Left lung (tissue), 10 donors: ENCODE measurements around the gene PTPRT. TPM values are rescaled to one million over a fixed set of nuclear protein-coding genes. Genes with fewer than 3 reads are reported as not detected.
A peak's percentile ranks its signal among the peaks of the same experiment; 100 is the strongest.

ENCODE experiments used
- ATAC-seq: fragments of 200-7000 bp; cut with Tn5 transposase; one replicate; pipeline ENCODE4 v1.9.1; 2020; ENCODE audit warnings: moderate library complexity
- DNase-seq, 4 donors: peaks; one replicate each; pipeline ENCODE4 v3.0.0-alpha.2; 2013 to 2020
- H3K27ac ChIP-seq, 2 donors: fragments of 200-600 bp; sonication (generic) in 1 of 2; one replicate each; pipeline versions ENCODE4 v1.5.0 to v1.8.0; 2020 to 2021
- H3K27me3 ChIP-seq, 2 donors: fragments of 200-600 bp; sonication (generic) in 1 of 2; one replicate each; pipeline versions ENCODE4 v1.5.0 to v1.8.0; 2020 to 2021
- H3K36me3 ChIP-seq, 2 donors: fragments of 200-600 bp; sonication (generic) in 1 of 2; one replicate each; pipeline versions ENCODE4 v1.5.0 to v1.8.0; 2020 to 2021
- H3K4me1 ChIP-seq, 2 donors: fragments of 200-600 bp; one replicate each; pipeline ENCODE4 v1.8.0; 2021
- H3K4me3 ChIP-seq, 2 donors: fragments of 200-600 bp; sonication (generic) in 1 of 2; one replicate each; pipeline versions ENCODE4 v1.5.0 to v1.8.0; 2020 to 2021; ENCODE audit warnings: mild to moderate bottlenecking in 1 of 2
- H3K9me3 ChIP-seq, 2 donors: fragments of 200-600 bp; sonication (generic) in 1 of 2; one replicate each; pipeline versions ENCODE4 v1.5.0 to v1.8.0; 2020 to 2021
- intact Hi-C, 2 donors: fragments of 100-400 bp; cut with DNase I; formaldehyde crosslinking; loops; one replicate each; pipeline versions ENCODE4 v1.11.2 to v1.14.2; 2022
- polyA plus RNA-seq, 6 donors: library from polyadenylated mRNA; unstranded; fragments of 120-200 nt; gene quantifications; one replicate each; pipeline ENCODE4 v1.2.1, GENCODE V29; 2013; ENCODE audit not compliant: insufficient read length in 6 of 6
- total RNA-seq, 2 donors: library from RNA; stranded (reverse); fragmentation: NEBNext Ultra II Directional; extraction: Animal tissue kit (Norgen Biotek cat#: 25700); gene quantifications; one replicate each; pipeline ENCODE4 v1.2.1, GENCODE V29; 2021
- TF ChIP-seq, protein P1 (sequence below), 2 donors: fragments of 200-600 bp; sonication (generic) in 1 of 2; IDR thresholded peaks; one replicate each; pipeline versions ENCODE4 v1.5.0 to v1.8.0; 2021; ENCODE audit warnings: antibody characterized with exemption in 2 of 2
- donor health status: DM: no; HTN: yes; CAD: no.
- donor health status: DM: no; HTN: no; CAD: no.

Gene PTPRT
- total and polyA plus RNA-seq, 8 donors, result 0.15 to 2.9 (median 1.4) TPM

DNA sequence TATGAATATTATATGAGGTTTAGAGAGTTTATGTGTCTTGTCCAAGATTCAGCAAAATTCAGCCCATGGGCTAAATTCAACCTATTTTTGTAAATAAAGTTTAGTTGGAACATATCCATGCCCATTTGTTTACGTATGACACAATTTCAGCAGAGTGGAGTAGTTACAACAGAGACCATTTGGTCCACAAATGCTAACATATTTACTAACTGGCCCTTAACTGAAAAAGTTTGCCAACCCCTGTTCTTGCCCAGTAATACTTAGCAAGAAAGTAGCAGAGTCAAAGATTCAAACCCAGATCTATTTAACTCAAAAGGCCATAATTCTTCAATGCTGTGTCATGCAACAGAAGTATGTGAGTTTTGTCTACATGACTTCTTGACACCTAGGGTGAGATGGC lies 561.0 kb downstream of the PTPRT start:
- Histone ChIP-seq H3K9me3 (no peaks in the 10 kb centered on the region), H3K27ac (no peak overlapping the region), H3K4me3 (no peak overlapping the region), H3K36me3 (no peaks in the 10 kb centered on the region), H3K4me1 (no peaks in the 10 kb centered on the region), H3K27me3 (no peaks in the 10 kb centered on the region)
- TF ChIP-seq, protein P1, sequence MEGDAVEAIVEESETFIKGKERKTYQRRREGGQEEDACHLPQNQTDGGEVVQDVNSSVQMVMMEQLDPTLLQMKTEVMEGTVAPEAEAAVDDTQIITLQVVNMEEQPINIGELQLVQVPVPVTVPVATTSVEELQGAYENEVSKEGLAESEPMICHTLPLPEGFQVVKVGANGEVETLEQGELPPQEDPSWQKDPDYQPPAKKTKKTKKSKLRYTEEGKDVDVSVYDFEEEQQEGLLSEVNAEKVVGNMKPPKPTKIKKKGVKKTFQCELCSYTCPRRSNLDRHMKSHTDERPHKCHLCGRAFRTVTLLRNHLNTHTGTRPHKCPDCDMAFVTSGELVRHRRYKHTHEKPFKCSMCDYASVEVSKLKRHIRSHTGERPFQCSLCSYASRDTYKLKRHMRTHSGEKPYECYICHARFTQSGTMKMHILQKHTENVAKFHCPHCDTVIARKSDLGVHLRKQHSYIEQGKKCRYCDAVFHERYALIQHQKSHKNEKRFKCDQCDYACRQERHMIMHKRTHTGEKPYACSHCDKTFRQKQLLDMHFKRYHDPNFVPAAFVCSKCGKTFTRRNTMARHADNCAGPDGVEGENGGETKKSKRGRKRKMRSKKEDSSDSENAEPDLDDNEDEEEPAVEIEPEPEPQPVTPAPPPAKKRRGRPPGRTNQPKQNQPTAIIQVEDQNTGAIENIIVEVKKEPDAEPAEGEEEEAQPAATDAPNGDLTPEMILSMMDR (IDR thresholded peaks at IDR 0.05), result no peak
- DNase-seq, result no peak
- intact Hi-C loops, result no loop called here
- ATAC-seq, result peak; percentile 47

DNA sequence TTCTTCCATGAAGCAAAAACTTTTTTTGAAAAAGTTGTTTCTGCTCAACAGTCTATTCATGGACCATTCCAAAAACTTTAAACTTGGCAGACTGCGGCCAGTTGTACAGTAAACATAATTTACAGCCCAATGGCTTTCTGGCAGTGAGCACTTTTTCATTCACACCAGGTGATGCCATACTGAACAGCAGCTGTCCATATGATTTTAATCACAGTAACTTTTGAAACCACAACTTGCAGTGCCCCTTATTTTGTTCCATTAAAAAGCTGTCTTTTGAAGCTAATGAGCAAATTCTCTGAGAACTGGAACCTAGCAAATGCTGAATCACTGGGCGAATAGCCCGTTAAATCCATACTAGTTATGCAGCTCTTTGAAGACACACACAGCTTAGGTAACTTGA lies 576.6 kb downstream of the PTPRT start:
- ATAC-seq, result no peak
- TF ChIP-seq, protein P1 (IDR thresholded peaks at IDR 0.05), result no peak
- H3K4me1 ChIP-seq, result no peaks in the 10 kb centered on the region
- H3K9me3 ChIP-seq, result no peaks in the 10 kb centered on the region
- no peak overlapping the region for H3K4me3 ChIP-seq
- peak in 1 of 4 donors; percentile 67 for DNase-seq
- H3K36me3 ChIP-seq, result no peaks in the 10 kb centered on the region
- intact Hi-C loops, result no loop called here
- no peak overlapping the region for H3K27ac ChIP-seq
- no peaks in the 10 kb centered on the region for H3K27me3 ChIP-seq

DNA sequence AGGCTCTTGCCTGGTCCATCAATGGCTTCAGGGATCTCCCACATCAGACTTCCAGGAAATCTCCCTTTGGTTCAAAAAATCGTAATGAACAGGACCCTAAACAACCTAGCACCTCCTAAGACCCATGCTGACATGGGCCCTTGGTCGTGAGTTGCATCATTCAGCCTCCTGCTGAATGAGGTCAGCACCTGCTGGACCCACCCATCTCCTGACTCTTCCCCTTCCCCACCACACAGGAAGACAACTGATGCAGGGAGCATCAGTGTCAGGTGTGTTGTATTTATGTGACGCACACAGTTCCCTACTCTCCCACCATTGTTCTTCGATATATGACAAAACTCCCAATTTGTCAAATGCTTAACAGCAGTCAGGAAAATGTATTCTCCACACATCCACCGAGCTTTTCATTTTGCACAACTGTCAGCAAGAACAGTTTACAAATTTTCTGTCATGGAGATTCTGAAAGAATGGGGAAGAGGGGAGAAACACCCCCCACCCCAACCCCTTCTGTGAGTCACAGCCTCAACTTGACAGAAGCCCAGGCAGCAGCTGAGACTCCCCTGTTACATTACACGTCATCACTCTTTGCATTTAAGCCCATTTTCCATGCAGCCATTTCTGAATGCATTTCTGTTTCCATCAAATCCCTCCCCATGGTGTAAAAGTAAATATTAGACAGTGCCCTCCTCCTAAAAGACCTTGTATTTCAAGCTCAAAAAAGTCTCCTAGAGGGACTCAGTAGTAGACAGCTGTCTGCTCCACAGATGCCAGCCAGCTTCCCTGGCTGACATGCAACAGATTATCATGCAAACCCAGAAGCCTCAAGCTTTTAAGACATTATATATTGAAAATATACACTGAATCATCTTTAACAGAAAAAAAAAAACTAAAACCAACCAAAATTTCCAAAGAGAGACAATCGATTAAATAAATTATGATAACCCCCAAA lies 577.5 kb downstream of the PTPRT start:
- Histone ChIP-seq H3K36me3 (no peaks in the 10 kb centered on the region), H3K27ac (no peak overlapping the region), H3K4me1 (no peaks in the 10 kb centered on the region), H3K9me3 (no peaks in the 10 kb centered on the region), H3K27me3 (no peaks in the 10 kb centered on the region), H3K4me3 (no peak overlapping the region)
- intact Hi-C loops, result no loop called here
- TF ChIP-seq, protein P1 (IDR thresholded peaks at IDR 0.05), result no peak
- no peak for ATAC-seq
- DNase-seq, result no peak

DNA sequence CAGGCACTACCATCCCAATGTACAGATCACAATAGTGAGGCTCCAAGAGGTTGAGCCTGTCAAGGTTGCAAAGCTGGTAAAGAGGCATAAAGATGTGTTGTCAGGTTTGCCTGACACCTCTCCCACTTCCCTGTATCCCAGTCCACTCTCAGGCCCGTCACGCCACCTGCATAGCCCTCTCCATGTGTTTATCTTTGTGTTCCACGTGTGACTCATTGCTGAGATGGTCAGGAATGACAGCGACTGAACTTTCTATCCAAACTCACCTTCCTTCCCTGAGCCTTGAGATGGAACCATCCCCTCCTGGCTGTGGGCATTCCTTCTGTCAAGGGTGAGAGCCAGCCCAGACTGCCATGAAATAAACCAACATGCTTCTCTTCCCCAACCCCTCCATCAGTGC lies 578.3 kb downstream of the PTPRT start:
- Histone ChIP-seq H3K36me3 (no peaks in the 10 kb centered on the region), H3K9me3 (no peaks in the 10 kb centered on the region), H3K27me3 (no peaks in the 10 kb centered on the region), H3K27ac (no peak overlapping the region), H3K4me1 (no peaks in the 10 kb centered on the region), H3K4me3 (no peak overlapping the region)
- TF ChIP-seq, protein P1 (IDR thresholded peaks at IDR 0.05), result no peak
- ATAC-seq (no peak), DNase-seq (no peak)
- intact Hi-C loops, result no loop called here

DNA sequence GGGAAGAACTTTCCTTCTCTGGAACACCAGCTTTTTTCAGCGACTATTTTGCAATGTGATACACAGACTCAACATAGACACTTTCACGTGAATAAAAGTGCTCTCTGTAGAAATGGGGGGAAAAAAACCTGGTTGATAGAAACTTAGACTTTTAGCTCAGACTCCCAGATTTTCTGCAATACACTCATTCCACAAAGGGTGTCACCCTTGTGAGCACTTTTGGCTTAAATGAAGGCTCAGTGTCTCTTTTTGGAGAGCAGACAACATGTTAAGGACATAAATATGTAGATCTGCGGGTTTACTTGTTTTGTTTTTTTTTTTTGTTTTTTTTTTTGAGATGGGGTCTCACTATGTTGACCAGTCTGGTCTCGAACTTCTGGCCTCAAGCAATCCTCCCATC lies 579.6 kb downstream of the PTPRT start:
- no peaks in the 10 kb centered on the region for H3K9me3 ChIP-seq
- H3K4me1 ChIP-seq, result no peaks in the 10 kb centered on the region
- ATAC-seq, result no peak
- TF ChIP-seq, protein P1 (IDR thresholded peaks at IDR 0.05), result no peak
- H3K27me3 ChIP-seq, result no peaks in the 10 kb centered on the region
- no peaks in the 10 kb centered on the region for H3K36me3 ChIP-seq
- H3K27ac ChIP-seq, result no peak overlapping the region
- intact Hi-C loops, result no loop called here
- no peak for DNase-seq
- H3K4me3 ChIP-seq, result no peak overlapping the region
